ENCODE results near the gene BCL6.
"Not testable (repeated sequence)": the region's sequence is repeated elsewhere in the genome, so short reads cannot be mapped to it uniquely, and the experiment has no call there.

BCL6 gene

DNA sequence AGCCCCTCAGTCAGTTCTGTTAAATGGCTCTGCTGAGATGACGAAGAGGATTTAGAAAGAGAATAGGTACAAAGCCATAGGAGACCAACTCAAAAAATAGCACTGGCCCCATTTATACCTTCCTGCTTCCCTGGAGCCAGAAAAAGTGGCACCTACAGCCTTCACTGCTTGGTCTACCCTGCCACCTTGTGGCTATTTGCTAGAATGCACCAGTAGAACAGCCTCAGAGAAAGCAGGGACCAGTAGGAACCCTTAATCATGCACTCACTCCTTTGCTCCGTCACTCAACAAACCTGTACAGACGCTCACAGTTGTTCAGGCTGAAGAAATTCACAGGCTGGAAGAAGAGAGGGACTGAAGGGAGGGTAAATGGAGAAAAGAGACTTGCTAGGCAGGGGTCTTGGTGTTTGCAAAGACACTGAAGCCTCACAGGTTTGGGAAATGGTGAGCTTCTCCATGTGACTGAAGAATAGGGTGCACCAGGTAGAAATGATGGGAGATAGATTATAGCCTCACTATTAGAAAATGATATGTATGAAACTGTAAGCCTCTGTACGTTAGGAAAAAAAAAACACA is 30.8 kb downstream of the BCL6 start:
- peak; percentile 86 for DNase-seq (ENCODE audit: low spot score)

DNA sequence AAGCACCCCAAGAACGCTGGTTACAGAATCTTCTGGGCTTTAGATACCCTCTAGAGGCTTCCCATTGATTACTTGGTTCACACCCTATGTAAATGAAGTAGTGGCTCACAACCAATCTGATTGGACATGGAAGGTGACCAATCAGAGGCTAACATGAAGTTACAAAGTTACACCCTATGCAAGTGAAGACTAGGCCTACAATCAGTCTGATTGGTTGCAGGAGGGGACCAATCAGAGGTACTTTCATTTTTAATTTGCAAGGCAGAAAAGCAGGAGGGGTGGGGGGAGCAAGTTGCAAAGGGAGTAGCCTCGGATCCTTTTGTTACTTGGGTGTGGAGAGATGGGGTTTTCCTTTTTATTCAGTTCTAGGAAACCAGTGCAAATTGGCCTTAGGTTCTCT is 31.8 kb downstream of the BCL6 start:
- peak; percentile 52 for DNase-seq (ENCODE audit: low spot score)

DNA sequence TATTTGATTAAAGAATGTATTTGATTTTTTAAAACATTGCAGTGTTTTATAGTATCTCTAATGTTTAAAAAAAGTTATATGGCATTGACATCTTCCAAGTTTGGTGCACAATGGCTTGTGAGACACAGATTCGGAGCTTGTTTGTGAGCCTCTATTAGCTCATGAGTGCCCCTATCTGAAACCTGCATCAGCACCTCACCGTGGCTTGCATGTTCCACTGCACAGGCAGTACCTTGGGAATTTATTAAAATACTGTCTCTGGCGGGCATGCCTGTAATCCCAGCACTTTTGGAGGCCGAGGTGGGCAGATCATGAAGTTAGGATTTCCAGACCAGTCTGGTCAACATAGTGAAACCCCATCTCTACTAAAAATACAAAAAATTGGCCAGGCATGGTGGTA is 36.1 kb downstream of the BCL6 start:
- DNase-seq (ENCODE audit: low spot score) = no peak

DNA sequence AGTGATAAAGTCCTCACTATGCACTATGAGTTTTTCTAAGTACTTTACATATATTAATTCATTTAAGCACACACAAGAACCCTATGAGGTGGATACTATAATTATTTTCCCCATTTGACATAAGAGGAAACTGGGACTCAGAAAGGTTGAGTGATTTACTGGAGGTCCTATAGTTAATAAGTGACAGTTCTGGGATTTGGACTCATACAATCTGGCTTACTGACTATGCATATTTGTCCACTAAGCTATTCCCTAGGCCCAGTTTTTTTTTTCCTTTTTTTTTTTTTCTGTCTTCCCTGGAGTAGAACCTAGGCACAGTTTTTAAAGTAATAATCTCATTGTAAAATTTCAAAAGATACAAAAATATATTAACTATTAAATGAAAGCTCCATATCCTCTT is 36.6 kb downstream of the BCL6 start:
- no peak for DNase-seq (ENCODE audit: low spot score)

DNA sequence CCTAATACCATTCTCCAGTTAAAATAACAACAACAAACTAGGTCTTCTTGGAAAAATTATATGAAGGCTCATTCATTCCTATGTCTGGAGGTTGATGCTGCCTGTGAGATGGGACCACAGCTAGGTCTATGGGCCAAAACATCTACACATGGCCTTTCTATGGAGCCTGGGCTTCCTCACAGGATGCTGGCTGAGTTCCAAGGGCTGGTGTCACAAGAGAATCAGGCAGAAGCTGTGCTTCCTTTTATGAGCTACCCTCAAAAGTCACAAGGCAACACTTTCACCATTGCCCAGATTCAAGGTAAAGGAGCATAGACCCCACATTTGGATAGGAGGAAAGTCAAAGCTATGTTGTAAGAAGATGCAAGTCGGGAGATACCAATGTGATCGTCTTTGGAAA is 38.3 kb downstream of the BCL6 start:
- no peak for DNase-seq (ENCODE audit: low spot score)

DNA sequence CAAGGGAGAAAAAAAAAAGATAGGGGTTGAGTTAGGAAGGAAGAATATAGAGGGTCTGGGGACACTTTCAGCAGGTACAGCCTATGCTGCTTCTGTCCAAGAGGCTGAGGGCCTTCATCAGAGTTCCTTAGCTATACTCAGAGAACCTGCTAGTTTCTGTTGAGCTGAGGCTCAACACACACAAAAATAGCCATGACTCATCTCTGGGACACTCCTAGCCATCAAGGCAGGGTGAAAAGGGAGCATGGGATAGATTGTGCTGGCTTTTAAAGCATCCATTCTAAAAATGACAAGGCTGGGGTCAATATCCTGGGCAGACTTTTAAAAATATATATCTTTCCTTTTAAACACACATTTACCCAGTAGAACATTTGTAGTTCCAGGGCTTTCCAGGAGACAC is 40.1 kb downstream of the BCL6 start:
- DNase-seq (ENCODE audit: low spot score) = no peak

DNA sequence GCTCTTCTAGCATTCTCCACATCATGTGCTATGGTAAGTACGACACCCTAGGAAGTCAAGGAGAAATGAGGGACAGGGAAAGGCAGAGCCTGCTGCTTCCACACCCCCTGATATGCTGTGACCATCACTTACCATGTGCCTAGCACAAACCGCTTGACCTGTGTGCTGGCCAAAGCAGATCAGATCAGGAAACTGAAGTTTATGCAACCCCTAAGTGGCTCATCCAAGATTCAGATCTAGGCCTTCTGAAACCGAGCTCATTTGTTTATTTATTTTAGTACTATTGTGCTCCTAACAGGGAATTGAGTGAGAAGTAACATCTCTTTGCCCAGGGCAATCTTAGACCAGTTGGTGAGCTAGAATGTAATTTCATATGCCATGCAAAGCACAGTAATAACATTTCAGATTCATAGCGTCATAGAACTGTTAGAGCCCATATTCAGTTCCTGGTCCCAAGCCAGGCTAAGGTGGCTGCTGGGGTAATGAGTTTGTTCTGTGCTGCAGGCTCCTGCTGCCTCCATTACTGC is 42.7 kb downstream of the BCL6 start, which contains the start of gene RTP2:
TSS of gene RTP2 (minus strand) at position 51 of the 527 bp plus-strand sequence. CDS start 429 bp downstream, outside the sequence.
- no peak for DNase-seq (ENCODE audit: low spot score)

DNA sequence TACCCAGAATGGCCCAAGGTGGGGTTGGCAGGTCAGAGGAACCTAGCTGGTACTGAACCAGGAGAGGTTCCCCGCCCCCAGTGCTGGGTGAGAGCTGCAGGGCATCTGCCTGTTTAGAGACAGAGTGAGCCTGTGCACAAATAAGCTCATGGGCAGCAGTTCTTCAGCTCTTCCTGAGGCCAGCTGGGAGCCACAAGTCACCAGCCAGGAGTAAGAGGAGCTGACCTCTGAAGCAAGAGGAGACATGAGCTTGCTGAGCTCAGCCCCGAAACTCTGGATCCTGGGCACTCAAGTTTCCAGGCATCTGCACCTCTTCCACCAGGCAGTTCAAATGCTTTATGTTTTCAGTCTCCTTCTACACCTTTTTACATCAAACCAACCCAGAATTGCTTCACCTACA is 45.0 kb downstream of the BCL6 start:
- DNase-seq (ENCODE audit: low spot score) = no peak

DNA sequence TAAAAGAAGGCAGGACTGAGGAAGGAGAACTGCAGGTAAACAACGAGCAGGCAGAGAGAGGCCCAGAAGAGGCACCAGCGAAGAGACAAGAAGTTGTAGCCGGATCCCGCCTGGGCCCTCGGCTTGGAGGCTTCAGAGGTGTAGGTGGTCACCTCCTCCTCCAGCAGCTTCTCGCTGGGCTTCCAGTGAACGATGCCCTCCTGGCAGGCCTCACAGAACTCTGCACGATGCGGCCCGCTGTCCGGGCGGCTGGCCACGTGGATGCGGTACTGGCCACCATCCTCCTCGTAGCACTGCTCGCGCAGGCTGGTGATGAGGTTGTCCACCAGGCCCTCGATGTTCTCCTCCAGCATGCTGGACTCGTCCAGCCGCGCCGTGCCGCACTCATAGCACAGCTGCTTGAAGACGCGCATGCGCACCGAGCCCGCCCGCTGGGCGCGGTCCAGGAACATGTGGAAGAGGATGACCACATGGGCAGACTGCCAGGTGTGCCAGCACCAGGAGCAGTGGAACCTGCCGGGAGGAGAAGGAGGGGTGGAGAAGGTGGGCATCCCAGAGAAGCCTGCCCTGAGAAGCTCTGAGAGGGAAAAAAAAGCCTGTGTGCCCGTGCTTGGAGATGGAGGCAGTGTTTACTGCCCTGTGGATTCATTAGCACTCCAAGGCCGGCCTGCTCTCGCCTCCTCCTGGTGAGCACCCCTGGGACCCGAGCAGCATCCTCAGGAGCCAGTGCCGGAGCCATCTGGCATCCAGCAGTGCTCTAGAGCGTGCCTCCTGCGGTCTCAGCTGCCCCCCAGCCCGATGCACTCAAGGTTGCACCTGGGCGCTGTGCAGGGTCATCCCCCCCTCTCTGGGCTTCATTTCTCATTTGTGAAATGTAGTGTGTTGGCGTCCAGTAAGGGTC is 46.5 kb downstream of the BCL6 start:
- no peak for DNase-seq (ENCODE audit: low spot score)

DNA sequence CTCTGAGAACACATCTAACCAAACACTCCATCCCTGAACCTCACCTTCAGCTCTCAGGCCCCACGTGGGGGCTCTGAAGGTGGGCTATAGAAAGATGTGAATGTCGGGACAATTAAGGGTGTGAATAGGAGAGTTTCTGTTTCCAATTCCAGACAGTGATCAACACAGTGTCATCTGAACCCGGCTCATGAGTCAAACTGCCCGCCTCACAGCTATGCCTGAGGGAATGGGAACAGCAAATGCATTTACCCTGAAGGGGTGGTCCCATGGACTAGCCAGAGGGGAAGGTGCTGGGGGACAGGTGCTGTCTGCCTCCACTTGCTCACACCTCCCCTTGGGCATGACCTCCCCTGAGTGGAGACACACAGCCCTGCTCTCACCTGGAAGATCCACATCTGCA is 49.2 kb downstream of the BCL6 start:
- no peak for DNase-seq (ENCODE audit: low spot score)

DNA sequence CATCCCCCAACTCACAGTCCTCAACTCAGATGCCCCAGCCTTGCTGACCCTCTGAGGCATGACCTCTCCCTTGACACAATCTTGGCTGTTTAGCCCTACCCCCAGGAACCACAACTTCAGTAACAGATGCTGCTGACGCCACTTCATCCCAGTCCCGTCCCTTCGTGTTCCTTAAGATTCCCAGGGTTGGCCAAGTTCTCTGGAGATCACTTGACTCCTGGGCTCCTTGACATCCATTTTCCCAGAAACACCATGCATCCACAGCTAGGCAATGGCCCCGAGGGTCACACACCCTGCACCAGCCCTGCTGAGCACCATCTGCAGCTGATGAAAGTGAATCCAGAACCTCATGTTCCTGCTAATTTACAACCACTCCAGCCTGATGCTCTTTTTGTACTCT is 49.8 kb downstream of the BCL6 start:
- DNase-seq (ENCODE audit: low spot score) = no peak

DNA sequence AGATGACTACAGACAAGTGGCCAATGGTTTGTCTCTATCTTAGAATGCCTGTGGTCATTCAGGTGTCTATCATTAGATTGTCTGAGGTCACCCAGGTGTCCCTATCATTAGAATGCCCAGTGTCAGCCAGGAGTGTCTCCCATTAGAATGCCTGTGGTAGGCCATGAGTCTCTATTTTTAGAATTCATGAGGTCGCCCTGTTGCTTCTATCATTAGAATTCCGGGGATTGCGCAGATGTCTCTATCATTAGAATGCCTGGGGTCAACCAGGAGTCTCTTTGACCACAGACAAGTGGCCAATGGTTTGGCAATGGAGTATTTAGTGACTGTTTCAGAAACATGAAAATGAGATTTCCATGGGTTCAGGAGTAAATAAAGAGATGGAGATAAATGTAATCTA is 50.5 kb downstream of the BCL6 start:
- DNase-seq (ENCODE audit: low spot score) = no peak

DNA sequence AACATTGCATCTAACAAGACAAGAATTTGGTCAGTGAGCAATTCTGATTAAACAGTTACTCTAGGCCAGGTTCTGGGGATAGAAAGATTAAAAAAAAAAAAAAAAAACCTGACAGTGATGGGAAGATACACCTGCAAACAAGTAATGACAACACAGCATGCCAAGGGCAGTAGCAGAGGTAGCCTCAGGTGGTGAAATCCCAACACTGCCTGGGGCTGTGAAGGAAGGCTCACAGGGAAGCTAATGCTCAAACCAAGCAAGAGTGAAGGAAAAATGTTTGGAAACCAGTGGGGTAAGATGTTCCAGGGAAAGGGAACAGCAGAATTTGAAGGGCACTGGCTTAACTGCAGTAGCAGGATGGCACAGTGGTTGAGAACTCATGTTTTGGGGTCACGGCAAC is 51.8 kb downstream of the BCL6 start:
- no peak for DNase-seq (ENCODE audit: low spot score)

DNA sequence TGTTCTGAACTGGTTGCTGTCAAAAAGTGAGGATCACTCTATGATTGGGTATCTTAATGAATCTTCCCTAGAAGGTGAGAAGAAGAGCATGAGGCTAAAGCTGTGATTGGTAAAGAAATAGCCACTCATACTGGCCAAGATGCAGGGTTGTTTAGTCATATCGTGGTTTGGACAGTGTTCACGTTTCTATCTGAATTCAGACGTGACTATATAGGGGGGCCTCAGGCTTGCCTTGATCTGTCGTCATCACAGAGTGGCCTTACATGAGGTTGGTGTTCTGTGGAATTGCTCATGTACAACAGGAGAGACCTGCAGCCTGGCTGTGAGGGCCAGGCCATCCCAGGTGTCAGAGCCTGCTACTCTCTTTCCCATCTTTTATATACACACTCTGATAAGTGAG is 55.3 kb downstream of the BCL6 start:
- DNase-seq (ENCODE audit: low spot score) = no peak

DNA sequence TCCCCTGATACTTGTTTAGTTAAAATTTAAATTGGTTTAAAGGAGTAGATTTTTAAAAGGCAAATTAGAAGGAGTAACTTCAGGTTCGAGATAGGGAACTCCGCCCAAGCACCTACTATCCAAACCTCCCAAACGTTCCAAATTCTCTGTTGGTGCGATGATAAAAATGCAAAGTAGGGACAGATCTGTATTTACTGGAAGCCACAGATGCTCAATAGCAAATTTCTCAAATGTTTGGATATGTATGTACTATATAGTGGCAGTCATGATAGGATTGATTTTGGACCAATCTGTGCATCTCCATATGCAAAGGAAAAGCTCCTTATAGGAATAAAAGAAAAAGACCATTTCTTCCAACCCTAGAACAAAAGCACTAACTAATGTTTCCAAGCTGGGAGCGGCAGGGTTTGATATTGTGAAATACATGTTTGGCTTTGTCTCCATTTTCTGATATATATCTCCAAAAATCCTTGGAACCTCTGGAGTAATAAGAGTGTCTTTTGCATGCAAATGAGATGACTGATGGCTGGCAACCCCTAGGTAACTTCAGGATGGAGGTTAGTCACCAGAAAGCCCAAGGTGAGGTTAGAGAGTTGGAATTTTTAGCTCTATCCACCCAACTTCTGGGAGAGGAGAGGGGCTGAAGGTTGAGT is 58.5 kb downstream of the BCL6 start:
- no peak for DNase-seq (ENCODE audit: low spot score)

DNA sequence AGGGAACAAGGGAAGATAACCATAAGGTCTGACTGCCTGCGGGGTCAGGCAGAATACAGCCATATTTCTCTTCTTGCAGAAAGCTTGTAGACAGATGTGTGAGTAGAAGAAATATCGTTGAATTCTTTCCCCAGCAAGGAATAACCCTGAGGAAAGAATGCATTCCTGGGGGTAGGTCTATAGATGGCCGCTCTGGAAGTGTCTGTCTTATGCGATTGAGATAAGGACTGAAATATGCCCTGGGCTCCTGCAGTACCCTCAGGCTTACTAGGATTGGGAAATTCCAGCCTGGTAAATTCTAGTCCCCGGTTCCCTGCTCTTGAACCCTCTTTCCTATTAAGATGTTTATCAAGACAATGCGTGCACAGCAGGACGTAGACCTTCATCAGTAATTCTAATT is 59.3 kb downstream of the BCL6 start:
- no peak for DNase-seq (ENCODE audit: low spot score)

DNA sequence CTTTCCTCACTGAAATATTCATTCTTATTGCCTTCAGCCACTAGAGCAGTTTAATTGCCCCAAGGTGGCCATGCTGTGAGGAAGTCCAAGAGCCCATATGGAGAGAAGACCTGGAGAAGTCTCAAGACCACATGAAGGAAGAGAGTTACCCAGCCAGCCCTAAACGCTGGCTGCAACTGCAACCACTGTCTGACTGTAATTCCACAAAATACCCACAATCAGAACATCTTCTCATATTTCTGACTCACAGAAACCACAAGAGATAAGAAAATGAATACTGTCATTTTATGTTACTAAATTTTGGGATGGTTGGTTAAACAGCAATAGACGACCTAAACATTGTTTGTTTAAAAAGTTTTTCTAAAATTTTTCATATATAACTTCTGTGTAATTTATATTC is 60.4 kb downstream of the BCL6 start:
- no peak for DNase-seq (ENCODE audit: low spot score)

DNA sequence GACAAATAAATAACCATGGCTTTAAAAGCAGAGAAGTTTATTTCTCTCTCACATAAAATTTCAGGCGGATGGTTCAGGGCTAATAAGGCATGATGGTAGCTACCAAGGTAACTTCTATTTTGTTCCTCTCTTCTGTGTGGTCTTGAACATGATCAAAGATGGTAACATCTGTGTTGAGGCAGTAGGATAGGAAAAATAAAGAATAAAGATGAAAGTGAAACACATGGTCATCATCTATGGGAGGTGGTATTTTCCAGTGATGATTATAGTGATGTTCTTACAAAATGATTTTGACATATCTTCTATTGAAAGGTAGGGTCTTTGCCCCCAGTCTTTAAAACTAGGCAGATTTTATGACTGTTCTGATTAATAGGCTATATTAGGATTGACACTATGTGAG is 60.8 kb downstream of the BCL6 start:
- no peak for DNase-seq (ENCODE audit: low spot score)

DNA sequence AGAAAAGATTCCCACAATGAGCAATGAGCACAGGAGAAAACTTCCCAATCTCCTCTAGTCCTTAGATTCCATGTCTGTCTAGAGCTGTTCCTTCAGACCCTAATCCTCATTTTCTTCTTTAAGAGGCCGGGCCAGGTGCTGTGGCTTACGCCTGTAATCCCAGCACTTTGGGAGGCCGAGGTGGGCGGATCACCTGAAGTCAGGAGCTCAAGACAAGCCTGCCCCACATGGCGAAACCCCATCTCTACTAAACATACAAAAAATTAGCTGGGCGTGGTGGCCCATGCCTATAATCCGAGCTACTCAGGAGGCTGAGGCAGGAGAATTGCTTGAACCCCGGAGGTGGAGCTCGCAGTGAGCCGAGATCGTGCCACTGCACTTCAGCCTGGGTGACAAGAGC is 63.5 kb downstream of the BCL6 start:
- not testable (repeated sequence) for DNase-seq (ENCODE audit: low spot score)

DNA sequence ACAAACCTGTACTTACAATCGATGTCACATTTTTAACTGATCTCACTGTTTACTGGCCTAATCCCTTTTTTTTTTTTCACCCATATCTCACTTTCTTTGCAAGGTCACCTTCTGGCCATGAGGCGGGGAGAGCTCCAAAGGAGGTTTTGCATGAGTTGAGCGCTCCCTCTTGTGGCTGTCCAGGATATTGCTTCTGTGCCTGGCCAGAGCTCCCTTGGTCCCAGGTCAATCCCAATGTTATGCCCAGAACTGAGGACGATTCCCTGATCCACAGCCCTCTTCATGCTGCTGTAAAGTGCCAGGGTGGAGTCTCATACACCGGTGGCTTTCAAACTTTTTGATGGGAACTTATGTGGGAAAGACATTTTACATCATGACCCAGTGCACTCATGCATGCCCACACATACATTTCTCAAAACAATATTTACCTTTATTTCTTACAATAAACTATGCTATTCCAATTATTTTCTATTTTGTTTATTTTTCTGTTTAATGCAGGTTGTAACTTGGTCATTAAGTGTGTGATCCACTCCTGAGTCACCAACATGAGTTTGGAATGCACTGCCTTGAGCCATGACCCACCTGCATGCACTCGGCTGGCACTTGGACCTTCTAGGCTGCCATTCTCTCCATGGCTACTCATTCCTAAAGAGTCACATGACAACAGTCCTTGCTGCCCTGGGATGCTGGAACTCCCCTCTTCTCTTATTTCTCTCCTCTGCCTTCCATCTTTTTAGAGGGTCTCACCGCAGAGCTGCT is 65.5 kb downstream of the BCL6 start:
- DNase-seq (ENCODE audit: low spot score) = peak; percentile 68

DNA sequence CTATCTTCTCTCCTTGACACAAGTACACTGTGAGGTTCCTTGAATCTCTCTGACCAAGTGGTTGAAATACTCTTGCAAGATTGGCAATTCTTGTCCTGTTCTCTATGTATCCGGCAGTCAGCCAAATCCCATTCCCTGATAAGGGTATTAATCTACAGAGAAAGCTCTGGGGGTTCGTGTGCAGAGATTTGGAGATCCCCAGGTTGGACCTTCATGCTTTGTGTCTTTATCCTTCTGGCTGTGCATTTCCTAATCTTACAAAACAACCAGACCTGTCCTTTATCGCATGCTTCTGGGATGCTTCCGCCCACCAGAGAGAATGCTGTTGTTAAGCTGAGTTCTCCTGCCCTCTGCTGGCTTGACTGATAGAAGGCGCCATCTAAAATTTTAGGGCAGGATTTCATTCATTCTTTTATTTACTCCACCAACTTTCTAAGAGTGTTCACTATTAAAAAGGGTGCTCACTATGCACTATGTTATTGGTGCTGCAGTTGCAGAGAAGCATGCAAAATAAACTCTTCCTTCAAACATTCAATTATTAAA is 66.5 kb downstream of the BCL6 start:
- DNase-seq (ENCODE audit: low spot score) = peak; percentile 5

DNA sequence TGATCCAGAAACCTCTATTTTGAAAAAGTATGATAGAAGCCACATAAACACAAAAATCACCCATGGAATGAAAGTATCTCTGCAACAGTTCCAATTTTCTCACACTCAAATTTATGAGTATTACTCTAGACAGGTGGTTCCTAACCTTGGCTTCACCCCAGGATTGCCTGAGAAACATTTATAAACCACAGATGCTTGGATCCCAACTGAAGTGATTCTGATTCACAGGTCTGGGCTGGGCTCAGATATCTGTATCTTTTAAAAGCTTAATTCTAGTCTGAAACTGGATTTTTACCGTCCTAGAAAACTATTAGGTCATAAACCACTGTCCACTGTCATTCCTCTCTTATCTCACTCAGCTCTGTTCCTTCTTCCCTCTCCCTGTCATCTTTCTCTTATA is 67.7 kb downstream of the BCL6 start:
- DNase-seq (ENCODE audit: low spot score) = no peak

Data from CD4-positive, alpha-beta T cell treated with Interleukin-2 at 100 ng/mL for 4 hours (primary cell).